HCT116 (cell line): Measurements from ENCODE around the gene PEMT.

ENCODE experiments used
- CTCF ChIP-seq, 3 experiments: fragments of 200-600 bp in 1 of 3; sonication (generic) in 1 of 3; IDR thresholded peaks in 2 of 3; conservative IDR thresholded peaks in 1 of 3; 2 replicates each; pipeline ENCODE4 v1.5.1; 2012 to 2017; ENCODE audit warnings: low read depth in 2 of 3, low read length in 2 of 3, antibody characterized with exemption in 1 of 3, borderline replicate concordance in 1 of 3, control low read depth in 1 of 3, mild to moderate bottlenecking in 1 of 3, mixed read lengths in 1 of 3, mixed run types in 1 of 3, moderate library complexity in 1 of 3; ENCODE audit not compliant: insufficient read depth in 1 of 3
- EGR1 ChIP-seq: IDR thresholded peaks from 2 replicates; pipeline ENCODE4 v1.6.1; 2012; ENCODE audit warnings: low read depth
- EZH2 ChIP-seq: fragments of 200-600 bp; sonication (generic); IDR thresholded peaks from 2 replicates; pipeline ENCODE4 v1.6.1; 2017; ENCODE audit warnings: antibody characterized with exemption, mixed run types
- POLR2A ChIP-seq: IDR thresholded peaks from 2 replicates; pipeline ENCODE4 v1.7.0; 2011; ENCODE audit warnings: borderline replicate concordance; ENCODE audit not compliant: insufficient read depth, insufficient read length; ENCODE audit errors: extremely low read depth
- RAD21 ChIP-seq: IDR thresholded peaks from 2 replicates; pipeline ENCODE4 v1.6.1; 2012; ENCODE audit warnings: low read depth, mild to moderate bottlenecking
- TCF7L2 ChIP-seq: IDR thresholded peaks from 2 replicates; pipeline ENCODE4 v1.7.0; 2011; ENCODE audit warnings: borderline replicate concordance, inconsistent platforms; ENCODE audit not compliant: insufficient read depth, insufficient read length; ENCODE audit errors: extremely low read depth
- YY1 ChIP-seq: IDR thresholded peaks from 2 replicates; pipeline ENCODE4 v1.6.1; 2011; ENCODE audit warnings: low read length, low read depth, moderate library complexity, mild to moderate bottlenecking; ENCODE audit not compliant: insufficient replicate concordance; ENCODE audit errors: extremely low read depth
- TF ChIP-seq, protein P1 (sequence below): IDR thresholded peaks from 2 replicates; pipeline ENCODE4 v1.6.1; 2012

DNA sequence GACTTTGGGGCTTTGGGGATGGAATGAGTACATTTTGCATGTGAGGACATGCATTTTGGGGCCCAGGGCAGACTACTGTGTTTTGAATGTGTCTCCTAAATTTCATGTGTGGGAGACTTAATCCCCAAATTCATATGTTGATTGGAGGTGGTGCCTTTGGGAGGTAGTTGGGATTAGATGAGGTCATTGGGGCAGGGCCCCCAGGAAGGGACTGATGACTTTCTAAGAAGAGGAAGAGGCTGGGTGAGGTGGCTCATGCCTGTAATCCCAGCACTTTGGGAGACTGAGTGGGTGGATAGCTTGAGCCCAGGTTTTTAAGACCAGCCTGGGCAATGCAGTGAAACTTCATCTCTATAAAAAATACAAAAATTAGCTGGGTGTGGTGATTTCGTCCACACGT, 47.0 kb upstream of the PEMT start:
- no peak for TF ChIP-seq EZH2
- TF ChIP-seq, protein P1, sequence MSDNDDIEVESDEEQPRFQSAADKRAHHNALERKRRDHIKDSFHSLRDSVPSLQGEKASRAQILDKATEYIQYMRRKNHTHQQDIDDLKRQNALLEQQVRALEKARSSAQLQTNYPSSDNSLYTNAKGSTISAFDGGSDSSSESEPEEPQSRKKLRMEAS: no peak
- no peak for TF ChIP-seq CTCF (IDR thresholded peaks at IDR 0.05 in 2 of 3, conservative IDR thresholded peaks at IDR 0.05 in 1 of 3; ENCODE audit: borderline replicate concordance in 1 of 3, insufficient read depth in 1 of 3, low read depth in 2 of 3, low read length in 2 of 3)
- no peak for TF ChIP-seq TCF7L2
- TF ChIP-seq YY1: no peak
- TF ChIP-seq RAD21: no peak
- TF ChIP-seq POLR2A: no peak
- no peak for TF ChIP-seq EGR1
